Spleen (tissue), 11 donors: Measurements from ENCODE around the gene ANKRD31. TPM values are rescaled to one million over a fixed set of nuclear protein-coding genes. Genes with fewer than 3 reads are reported as not detected.
"Not testable (repeated sequence)": the region's sequence is repeated elsewhere in the genome, so short reads cannot be mapped to it uniquely, and the experiment has no call there.

ENCODE experiments used
- DNase-seq: peaks from one replicate; pipeline ENCODE4 v3.0.0-alpha.2; 2020
- H3K27ac ChIP-seq, 8 donors: fragments of 200-600 bp; sonication (generic) in 7 of 8; 1 replicate in 4 of 8; 2 replicates in 4 of 8; pipeline versions ENCODE4 v1.5.0 to v1.8.0; 2016 to 2021; ENCODE audit warnings: inconsistent platforms in 4 of 8, mild to moderate bottlenecking in 4 of 8, moderate library complexity in 1 of 8
- H3K27me3 ChIP-seq, 7 donors: fragments of 200-600 bp; sonication (generic) in 6 of 7; replicated peaks in 1 of 7; 1 replicate in 4 of 7; 2 replicates in 3 of 7; pipeline versions ENCODE4 v1.5.0 to v1.8.0; 2016 to 2021; ENCODE audit warnings: inconsistent platforms in 3 of 7, mild to moderate bottlenecking in 1 of 7
- H3K36me3 ChIP-seq, 6 donors: fragments of 200-600 bp; sonication (generic) in 5 of 6; 1 replicate in 4 of 6; 2 replicates in 2 of 6; pipeline versions ENCODE4 v1.5.0 to v1.8.0; 2016 to 2021; ENCODE audit warnings: inconsistent platforms in 2 of 6
- H3K4me1 ChIP-seq, 6 donors: fragments of 200-600 bp; sonication (generic) in 5 of 6; 1 replicate in 3 of 6; 2 replicates in 3 of 6; pipeline versions ENCODE4 v1.5.0 to v1.8.0; 2016 to 2021; ENCODE audit warnings: inconsistent platforms in 3 of 6
- H3K4me3 ChIP-seq, 8 donors: fragments of 200-600 bp; sonication (generic) in 7 of 8; 1 replicate in 4 of 8; 2 replicates in 4 of 8; pipeline versions ENCODE4 v1.5.0 to v1.8.0; 2016 to 2021; ENCODE audit warnings: inconsistent platforms in 4 of 8, mild to moderate bottlenecking in 4 of 8, moderate library complexity in 2 of 8
- H3K9me3 ChIP-seq, 8 donors: fragments of 200-600 bp; sonication (generic) in 7 of 8; 1 replicate in 4 of 8; 2 replicates in 4 of 8; pipeline versions ENCODE4 v1.5.0 to v1.8.0; 2016 to 2021; ENCODE audit warnings: inconsistent platforms in 4 of 8
- POLR2A ChIP-seq, 3 donors: fragments of 450-650 bp; IDR thresholded peaks; one replicate each; pipeline ENCODE4 v1.5.1; 2017; ENCODE audit warnings: antibody characterized with exemption in 3 of 3, mild to moderate bottlenecking in 1 of 3
- POLR2AphosphoS5 ChIP-seq, 3 donors: sonication (generic); formaldehyde crosslinking; IDR thresholded peaks; one replicate each; pipeline ENCODE4 v1.5.1; 2017; ENCODE audit warnings: antibody characterized with exemption in 3 of 3
- WGBS, 5 donors: extraction: QIAGEN DNeasy Blood & Tissue Kit in 3 of 5; methylation state at CpG; one replicate each; pipeline versions ENCODE4 v1.1.5 to v1.1.7; 2013 to 2018; 5-methylcytosine and 5-hydroxymethylcytosine counted together
- intact Hi-C: fragments of 100-400 bp; cut with DNase I; formaldehyde crosslinking; loops from one replicate; pipeline ENCODE4 v1.15.0; 2023; ENCODE audit warnings: low total_unique reads
- polyA plus RNA-seq, 3 donors: library from polyadenylated mRNA; stranded (reverse); fragments of 200-250 nt; gene quantifications; one replicate each; pipeline ENCODE4 v1.2.1, GENCODE V29; 2013
- total RNA-seq, 7 donors: library from RNA; depleted of rRNA in 3 of 7; stranded (reverse); fragments of >200 nt in 3 of 7; fragmentation: NEBNext Ultra II Directional in 4 of 7; extraction: Animal tissue kit (Norgen Biotek cat#: 25700) in 4 of 7; gene quantifications; one replicate each; pipeline versions ENCODE4 v1.1.0 to v1.2.1, GENCODE V29; 2016 to 2021
- TF ChIP-seq, protein P1 (sequence below), 11 experiments: fragments of 200-600 bp in 7 of 11; fragments of 450-650 bp in 4 of 11; sonication (generic) in 4 of 11; IDR thresholded peaks in 8 of 11; conservative IDR thresholded peaks in 3 of 11; 1 replicate in 7 of 11; 2 replicates in 4 of 11; pipeline versions ENCODE4 v1.4.0 to v1.8.0; 2016 to 2021; ENCODE audit warnings: antibody characterized with exemption in 11 of 11, inconsistent platforms in 4 of 11, mild to moderate bottlenecking in 1 of 11
- donor health status: healthy with polysubstance abuse.
- donor health status: DM: no; HTN: no; CAD: no; lungs with moderate emphysema.
- donor health status: DM: no; HTN: no; CAD: no.
- donor health status: Bipolar disorder and iron deficiency.
- donor health status: healthy.
- donor health status: DM: no; HTN: no; CAD: no.
- donor health status: DM: yes; HTN: yes; CAD: no.

Gene ANKRD31
- total and polyA plus RNA-seq, 10 donors = 0.03 to 0.51 (median 0.22) TPM

DNA sequence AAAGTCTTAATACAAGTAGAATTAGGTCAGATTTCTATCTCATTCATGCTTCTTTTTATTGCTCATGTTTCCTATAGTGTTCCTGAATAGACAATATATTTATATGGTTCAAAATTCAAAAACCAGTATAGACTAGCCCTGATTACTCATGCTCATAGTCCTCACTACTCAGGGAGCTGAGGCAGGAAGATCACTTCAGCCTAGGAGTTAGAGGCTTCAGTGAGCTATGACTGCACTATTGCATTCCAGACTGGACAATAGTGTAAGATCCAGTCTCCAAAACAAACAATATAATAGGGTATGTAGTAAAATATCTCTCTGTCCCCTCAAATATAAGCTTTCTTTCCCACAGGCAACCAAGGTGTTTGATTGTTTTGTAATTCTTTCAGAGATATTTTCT is 2.4 kb downstream of the ANKRD31 start:
- Histone ChIP-seq H3K9me3 (no peaks in the 10 kb centered on the region), H3K4me1 (peaks cover 0 to 23% (median 12%) of the 10 kb centered on the region in 6 donors), H3K36me3 (no peaks in the 10 kb centered on the region), H3K27ac (no peak overlapping the region), H3K27me3 (no peaks in the 10 kb centered on the region), H3K4me3 (no peak overlapping the region)
- TF ChIP-seq POLR2AphosphoS5 (IDR thresholded peaks at IDR 0.05) (no peak), POLR2A (IDR thresholded peaks at IDR 0.05) (no peak)
- TF ChIP-seq, protein P1, sequence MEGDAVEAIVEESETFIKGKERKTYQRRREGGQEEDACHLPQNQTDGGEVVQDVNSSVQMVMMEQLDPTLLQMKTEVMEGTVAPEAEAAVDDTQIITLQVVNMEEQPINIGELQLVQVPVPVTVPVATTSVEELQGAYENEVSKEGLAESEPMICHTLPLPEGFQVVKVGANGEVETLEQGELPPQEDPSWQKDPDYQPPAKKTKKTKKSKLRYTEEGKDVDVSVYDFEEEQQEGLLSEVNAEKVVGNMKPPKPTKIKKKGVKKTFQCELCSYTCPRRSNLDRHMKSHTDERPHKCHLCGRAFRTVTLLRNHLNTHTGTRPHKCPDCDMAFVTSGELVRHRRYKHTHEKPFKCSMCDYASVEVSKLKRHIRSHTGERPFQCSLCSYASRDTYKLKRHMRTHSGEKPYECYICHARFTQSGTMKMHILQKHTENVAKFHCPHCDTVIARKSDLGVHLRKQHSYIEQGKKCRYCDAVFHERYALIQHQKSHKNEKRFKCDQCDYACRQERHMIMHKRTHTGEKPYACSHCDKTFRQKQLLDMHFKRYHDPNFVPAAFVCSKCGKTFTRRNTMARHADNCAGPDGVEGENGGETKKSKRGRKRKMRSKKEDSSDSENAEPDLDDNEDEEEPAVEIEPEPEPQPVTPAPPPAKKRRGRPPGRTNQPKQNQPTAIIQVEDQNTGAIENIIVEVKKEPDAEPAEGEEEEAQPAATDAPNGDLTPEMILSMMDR (IDR thresholded peaks at IDR 0.05 in 8 of 11, conservative IDR thresholded peaks at IDR 0.05 in 3 of 11) = no peak
- intact Hi-C loops = no loop called here
- DNase-seq = no peak

DNA sequence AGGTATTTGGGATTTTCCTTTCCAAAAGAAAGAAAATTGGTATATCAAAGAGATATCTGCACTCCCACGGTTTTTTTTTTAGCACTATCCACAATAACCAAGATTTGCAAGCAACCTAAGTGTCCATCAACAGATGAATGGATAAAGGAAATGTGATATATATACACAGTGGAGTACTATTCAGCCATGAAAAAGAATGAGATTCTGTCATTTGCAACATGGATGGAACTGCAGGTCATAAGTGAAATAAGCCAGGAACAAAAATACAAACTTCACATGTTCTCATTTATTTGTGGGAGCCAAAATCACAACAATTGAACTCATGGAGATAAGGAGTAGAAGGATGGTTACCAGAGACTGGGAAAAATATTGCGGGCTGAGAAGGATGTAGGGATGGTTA is 9.8 kb downstream of the ANKRD31 start:
- Histone ChIP-seq H3K9me3 (peaks cover 0 to 6% (median 0%) of the 10 kb centered on the region in 8 donors), H3K27me3 (no peaks in the 10 kb centered on the region), H3K4me3 (no peak overlapping the region), H3K4me1 (no peaks in the 10 kb centered on the region), H3K36me3 (no peaks in the 10 kb centered on the region), H3K27ac (no peak overlapping the region)
- 71 to 77% (median 74%) methylated on average over 2 of the region's 2 CpGs for WGBS, 5 donors
- TF ChIP-seq, protein P1 (IDR thresholded peaks at IDR 0.05 in 8 of 11, conservative IDR thresholded peaks at IDR 0.05 in 3 of 11) = no peak
- TF ChIP-seq POLR2AphosphoS5 (IDR thresholded peaks at IDR 0.05) (no peak), POLR2A (IDR thresholded peaks at IDR 0.05) (no peak)
- intact Hi-C loops = no loop called here
- no peak for DNase-seq

DNA sequence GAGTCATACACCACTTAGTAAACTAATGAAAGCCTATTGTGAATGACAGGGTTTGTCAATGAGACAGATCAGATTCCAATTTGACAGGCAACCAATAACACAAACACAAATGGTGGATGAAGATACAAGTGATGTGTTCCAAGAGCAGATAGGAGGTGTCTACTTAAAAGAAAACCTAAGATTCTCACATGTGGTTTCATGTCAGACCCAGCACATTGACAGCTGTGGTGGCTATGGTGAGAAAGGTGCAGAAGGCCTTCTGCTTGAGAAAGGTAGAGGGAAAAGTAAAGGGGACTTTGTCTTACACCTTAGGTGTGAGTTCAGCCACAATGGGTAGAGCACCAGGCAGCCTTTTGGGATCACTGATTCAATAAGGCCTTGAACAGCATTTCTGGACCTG is 11.2 kb downstream of the ANKRD31 start:
- H3K4me3 ChIP-seq = no peak overlapping the region
- peaks cover 0 to 10% (median 5%) of the 10 kb centered on the region in 8 donors for H3K9me3 ChIP-seq
- intact Hi-C loops = no loop called here
- no peaks in the 10 kb centered on the region for H3K36me3 ChIP-seq
- DNase-seq = no peak
- no peak overlapping the region for H3K27ac ChIP-seq
- TF ChIP-seq, protein P1 (IDR thresholded peaks at IDR 0.05 in 8 of 11, conservative IDR thresholded peaks at IDR 0.05 in 3 of 11) = no peak
- TF ChIP-seq POLR2AphosphoS5 (IDR thresholded peaks at IDR 0.05) (no peak), POLR2A (IDR thresholded peaks at IDR 0.05) (no peak)
- H3K4me1 ChIP-seq = no peaks in the 10 kb centered on the region
- no peaks in the 10 kb centered on the region for H3K27me3 ChIP-seq

DNA sequence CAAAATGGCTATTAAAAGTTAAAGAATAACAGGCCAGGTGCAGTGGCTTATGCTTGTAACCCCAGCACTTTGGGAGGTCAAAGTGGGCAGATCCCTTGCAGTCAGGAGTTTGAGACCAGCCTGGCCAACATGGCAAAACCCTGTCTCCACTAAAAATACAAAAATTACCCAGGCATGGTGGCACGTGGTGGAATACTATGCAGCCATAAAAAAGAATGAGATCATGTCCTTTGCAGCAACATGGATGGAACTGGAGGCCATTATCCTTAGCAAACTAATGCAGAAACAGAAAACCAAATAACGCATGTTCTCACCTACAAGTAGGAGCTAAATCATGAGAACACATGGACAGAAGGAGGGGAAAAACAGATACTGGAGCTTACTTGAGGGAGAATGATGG is 15.9 kb downstream of the ANKRD31 start:
- 71 to 82% (median 80%) methylated on average over 2 of the region's 2 CpGs for WGBS, 5 donors
- intact Hi-C loops, H3K27me3 ChIP-seq, H3K4me3 ChIP-seq, H3K36me3 ChIP-seq, H3K4me1 ChIP-seq, DNase-seq, H3K27ac ChIP-seq: not testable (repeated sequence)
- peaks cover 2 to 32% (median 26%) of the 10 kb centered on the region in 8 donors for H3K9me3 ChIP-seq

DNA sequence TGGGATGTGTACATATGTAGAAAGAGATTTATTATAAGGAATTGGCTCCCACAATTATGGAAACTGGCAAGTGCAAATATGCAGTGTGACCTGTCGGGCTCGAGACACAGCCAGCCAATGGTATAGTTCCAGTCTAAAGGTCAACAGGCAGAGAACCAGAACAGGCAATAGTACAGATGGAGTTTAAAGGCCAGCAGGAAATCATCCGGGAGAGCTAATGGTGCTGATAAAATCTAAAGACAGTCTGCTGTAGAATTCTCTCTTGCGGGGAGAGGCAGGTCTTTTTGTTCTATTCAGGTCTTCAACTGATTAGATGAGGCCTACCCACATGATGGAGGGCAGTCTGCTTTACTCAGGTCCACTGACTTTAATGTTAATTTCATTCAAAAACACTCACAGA is 21.8 kb downstream of the ANKRD31 start:
- WGBS, 5 donors = 78 to 88% (median 86%) methylated on average over 4 of the region's 4 CpGs
- Histone ChIP-seq H3K27me3 (no peaks in the 10 kb centered on the region), H3K36me3 (no peaks in the 10 kb centered on the region), H3K9me3 (peaks cover 2 to 25% (median 19%) of the 10 kb centered on the region in 8 donors), H3K27ac (no peak overlapping the region), H3K4me3 (no peak overlapping the region), H3K4me1 (no peaks in the 10 kb centered on the region)
- intact Hi-C loops = no loop called here
- TF ChIP-seq POLR2A (IDR thresholded peaks at IDR 0.05) (no peak), POLR2AphosphoS5 (IDR thresholded peaks at IDR 0.05) (no peak)
- TF ChIP-seq, protein P1 (IDR thresholded peaks at IDR 0.05 in 8 of 11, conservative IDR thresholded peaks at IDR 0.05 in 3 of 11) = no peak
- DNase-seq = no peak
